HG02973 (cell line): ENCODE data around the gene NOL12.
A peak's percentile ranks its signal among the peaks of the same experiment; 100 is the strongest.
"Not testable (repeated sequence)": the region's sequence is repeated elsewhere in the genome, so short reads cannot be mapped to it uniquely, and the experiment has no call there.

Experiments
- ATAC-seq: cut with Tn5 transposase; IDR thresholded peaks from one replicate; pipeline ENCODE4 v1.9.1; 2021; ENCODE audit warnings: moderate library complexity; ENCODE audit not compliant: unreplicated experiment

Gene NOL12

GRCh38 chr22:37686002-37686982 is at the start of gene NOL12:
Gene NOL12 (plus strand): TSS chr22:37686343. CDS start chr22:37686393, 50 bp downstream.
- ATAC-seq = peak; percentile 51

- ATAC-seq = no peak
Observed at GRCh38 chr22:37636949-37637273, 49.2 kb upstream of the NOL12 start.

DNA sequence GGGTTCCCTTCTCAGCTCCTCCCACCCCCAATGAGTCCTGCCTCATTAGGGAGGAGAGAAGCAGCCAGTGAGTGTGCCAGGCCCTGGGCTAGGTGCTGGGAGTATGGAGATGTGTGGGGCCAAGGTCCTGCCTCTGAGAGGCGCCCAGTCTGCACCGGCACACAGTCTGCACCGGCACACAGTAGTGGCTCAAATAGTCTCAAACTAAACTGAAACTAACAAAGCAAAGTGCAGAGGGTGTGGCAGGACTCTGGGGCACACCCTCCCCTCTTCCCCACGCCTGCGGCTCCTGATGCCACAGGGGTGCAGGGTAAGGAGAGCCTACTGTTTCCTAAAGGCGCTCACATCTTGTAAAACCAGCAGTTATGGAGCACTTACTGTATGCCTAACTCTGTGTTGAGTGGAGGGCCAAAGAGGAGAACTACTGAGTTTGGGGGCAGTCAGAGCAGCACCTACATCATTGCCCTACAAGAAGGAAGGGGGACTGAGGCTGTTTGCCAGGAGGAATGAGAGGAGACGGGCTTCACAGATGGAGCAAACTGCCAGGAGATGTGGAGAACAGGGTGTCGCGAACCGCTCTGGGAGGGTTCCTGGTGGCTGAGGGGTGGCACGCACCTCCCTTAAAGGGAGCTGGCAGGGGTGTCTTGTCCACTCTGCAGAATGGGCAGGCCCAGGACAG is 47.6 kb upstream of the NOL12 start:
- no peak for ATAC-seq

DNA sequence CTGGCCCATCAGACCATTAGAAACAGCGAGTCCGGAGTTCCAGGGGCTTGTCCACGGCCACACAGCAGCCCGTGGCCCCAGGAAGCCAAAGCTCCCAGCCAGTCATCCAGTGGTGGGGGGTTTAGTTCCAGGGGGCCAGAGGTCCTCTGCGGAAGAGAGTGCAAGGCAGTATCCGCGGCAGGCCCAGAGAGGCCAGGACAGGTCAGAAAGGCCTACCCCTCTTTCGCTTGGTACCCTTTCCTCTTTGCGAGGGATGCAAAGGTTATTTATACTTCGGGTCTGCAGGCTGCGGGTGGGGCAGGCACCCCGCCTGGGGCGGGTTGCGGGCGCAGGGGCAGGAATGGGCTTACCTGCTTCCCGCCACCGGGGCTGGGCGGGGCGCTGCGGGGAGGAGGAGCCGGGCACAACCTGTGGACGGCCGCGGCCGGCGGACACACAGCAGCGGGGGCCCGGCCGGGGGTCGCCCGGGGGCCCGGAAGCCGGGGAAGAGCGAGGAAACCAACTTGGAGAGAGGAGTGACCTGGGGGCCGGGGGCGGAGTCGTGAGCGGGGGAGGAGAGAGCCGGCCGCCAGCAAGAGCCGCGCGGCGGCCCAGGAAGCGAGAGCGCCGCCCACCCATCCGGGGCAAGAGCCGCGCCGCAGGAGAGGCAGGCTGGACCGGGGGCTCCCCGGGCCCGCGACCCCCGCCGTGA is 46.9 kb upstream of the NOL12 start, which contains the start of gene SH3BP1:
SH3BP1 (plus strand) TSS at position 600 of the 691 bp plus-strand sequence. CDS start 119 bp downstream, outside the sequence.
- ATAC-seq = no peak

GRCh38 chr22:37639771-37640590 is 46.2 kb upstream of the NOL12 start:
- no peak for ATAC-seq

- ATAC-seq = no peak
Observed at GRCh38 chr22:37640591-37641560, 45.3 kb upstream of the NOL12 start.

GRCh38 chr22:37641561-37641949 is 44.6 kb upstream of the NOL12 start:
- no peak for ATAC-seq

DNA sequence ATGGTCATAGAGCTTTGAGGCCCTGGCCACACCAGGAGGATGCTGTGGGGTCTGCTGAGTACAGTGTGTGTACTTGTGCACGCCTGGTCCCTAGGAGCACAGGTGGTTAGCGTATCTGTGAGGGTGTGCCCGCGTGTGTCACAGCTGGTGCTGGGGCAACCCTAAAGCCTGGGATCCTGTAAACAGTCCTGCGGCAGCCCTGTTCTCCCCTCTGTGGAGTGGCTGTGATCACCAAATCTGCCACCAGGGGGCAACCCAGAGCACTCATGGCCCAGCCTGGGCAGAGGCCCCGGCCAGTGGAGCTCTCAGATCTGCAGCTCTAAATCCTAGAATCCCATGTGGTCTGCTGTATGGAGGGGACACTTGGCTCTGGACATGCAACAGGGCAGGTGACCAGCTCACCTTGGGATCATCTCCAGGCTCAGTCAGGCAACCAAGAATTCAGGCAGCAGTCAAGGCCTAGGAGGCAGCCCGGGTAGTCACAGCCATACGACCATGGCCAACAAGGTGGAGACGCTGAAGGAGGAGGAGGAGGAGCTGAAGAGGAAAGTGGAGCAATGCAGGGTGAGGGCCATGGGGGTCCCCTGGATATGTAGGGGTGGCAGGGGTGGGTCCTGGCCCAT is 42.8 kb upstream of the NOL12 start:
- ATAC-seq = no peak

- no peak for ATAC-seq
Observed at GRCh38 chr22:37647317-37647716, 38.8 kb upstream of the NOL12 start.

GRCh38 chr22:37647928-37648327 is 38.2 kb upstream of the NOL12 start:
- no peak for ATAC-seq

GRCh38 chr22:37650463-37651136 is 35.5 kb upstream of the NOL12 start:
- ATAC-seq = no peak

- ATAC-seq = no peak
Observed at GRCh38 chr22:37654563-37655251, 31.4 kb upstream of the NOL12 start.

DNA sequence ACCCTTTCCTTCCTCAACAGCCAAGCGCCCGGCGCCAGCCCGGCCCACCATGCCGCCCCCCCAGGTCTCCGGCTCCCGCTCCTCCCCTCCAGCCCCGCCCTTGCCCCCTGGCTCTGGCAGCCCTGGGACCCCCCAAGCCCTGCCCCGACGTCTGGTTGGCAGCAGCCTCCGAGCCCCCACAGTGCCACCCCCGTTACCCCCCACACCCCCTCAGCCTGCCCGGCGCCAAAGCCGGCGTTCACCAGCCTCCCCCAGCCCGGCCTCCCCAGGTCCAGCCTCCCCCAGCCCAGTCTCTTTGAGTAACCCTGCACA is 30.9 kb upstream of the NOL12 start:
- ATAC-seq = no peak

GRCh38 chr22:37656583-37656982 is 29.6 kb upstream of the NOL12 start:
- not testable (repeated sequence) for ATAC-seq

GRCh38 chr22:37657590-37658132 is 28.5 kb upstream of the NOL12 start:
- no peak for ATAC-seq

DNA sequence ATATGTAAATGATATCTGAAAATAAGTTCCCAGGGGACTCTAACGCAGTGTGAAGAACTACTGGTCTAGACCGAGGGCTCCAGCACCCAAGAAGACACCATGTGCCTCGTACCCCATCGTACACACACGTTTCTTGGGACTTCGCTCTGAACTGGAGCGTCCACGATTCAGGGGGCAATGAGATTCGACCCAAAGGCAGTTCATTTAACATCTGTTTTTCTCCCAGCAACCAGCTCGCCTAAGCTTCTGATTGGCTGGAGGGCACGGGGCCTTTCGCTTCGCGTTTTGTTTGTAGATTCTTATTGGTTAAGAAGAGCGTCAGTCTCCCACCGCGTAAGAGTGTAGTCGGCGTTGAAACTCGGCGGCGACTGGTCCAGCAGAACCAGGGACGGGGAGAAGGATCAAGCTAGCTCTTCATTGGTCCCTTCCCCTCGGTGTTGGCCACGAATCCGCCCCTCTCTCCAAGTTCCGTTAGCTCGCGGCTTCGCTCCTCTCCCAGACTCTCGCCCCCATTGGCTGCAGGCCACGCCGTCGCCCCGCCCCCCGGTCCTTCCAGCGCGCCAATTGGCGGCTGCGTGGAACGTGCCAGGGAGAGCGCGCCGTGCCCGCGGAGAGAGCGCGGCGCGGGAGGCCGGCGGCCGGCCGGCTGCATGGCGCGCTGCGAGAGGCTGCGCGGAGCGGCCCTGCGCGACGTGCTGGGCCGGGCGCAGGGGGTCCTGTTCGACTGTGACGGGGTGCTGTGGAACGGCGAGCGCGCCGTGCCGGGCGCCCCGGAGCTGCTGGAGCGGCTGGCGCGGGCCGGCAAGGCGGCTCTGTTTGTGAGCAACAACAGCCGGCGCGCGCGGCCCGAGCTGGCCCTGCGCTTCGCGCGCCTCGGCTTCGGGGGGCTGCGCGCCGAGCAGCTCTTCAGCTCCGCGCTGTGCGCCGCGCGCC is 27.7 kb upstream of the NOL12 start, which contains the start of gene PDXP:
PDXP (plus strand) TSS at position 591 of the 933 bp plus-strand sequence; CDS start at position 651, 60 bp downstream.
- peak; percentile 81 for ATAC-seq
